HepG2 (cell line): ENCODE measurements around the gene CAPG. TPM values are rescaled to one million over a fixed set of nuclear protein-coding genes. Genes with fewer than 3 reads are reported as not detected.

Experiments
- ARID4A ChIP-seq: sonication (generic); formaldehyde crosslinking; IDR thresholded peaks from 2 replicates; pipeline ENCODE4 v1.5.0; 2020; ENCODE audit warnings: mild to moderate bottlenecking, missing genetic modification reagents, borderline replicate concordance
- ATF7 ChIP-seq, 2 experiments: fragments of 450-650 bp in 1 of 2; sonication (generic) in 1 of 2; formaldehyde crosslinking in 1 of 2; IDR thresholded peaks; 2 replicates each; pipeline versions ENCODE4 v1.4.0 to v1.6.1; 2016 to 2020; ENCODE audit warnings: antibody characterized with exemption in 1 of 2, mild to moderate bottlenecking in 1 of 2, missing genetic modification reagents in 1 of 2
- BORCS8-MEF2B ChIP-seq: sonication (generic); formaldehyde crosslinking; IDR thresholded peaks from 2 replicates; pipeline ENCODE4 v1.8.0; 2022; ENCODE audit warnings: mild to moderate bottlenecking, missing genetic modification reagents
- E2F2 ChIP-seq: sonication (generic); formaldehyde crosslinking; IDR thresholded peaks from 2 replicates; pipeline ENCODE4 v1.4.0; 2020; ENCODE audit warnings: missing genetic modification reagents, borderline replicate concordance
- FOSL1 ChIP-seq: sonication (generic); formaldehyde crosslinking; IDR thresholded peaks from 2 replicates; pipeline ENCODE4 v1.9.0; 2021; ENCODE audit warnings: missing genetic modification reagents, borderline replicate concordance
- FOXA1 ChIP-seq, 2 experiments: fragments of 450-650 bp in 1 of 2; sonication (generic) in 1 of 2; formaldehyde crosslinking in 1 of 2; IDR thresholded peaks; 2 replicates each; pipeline versions ENCODE4 v1.4.0 to v1.6.1; 2016 to 2020; ENCODE audit warnings: missing genetic modification reagents in 1 of 2
- GTF2F1 ChIP-seq: fragments of 150-350 bp; IDR thresholded peaks from 2 replicates; pipeline ENCODE4 v1.6.1; 2014; ENCODE audit warnings: low read length
- HDAC2 ChIP-seq: sonication (generic); formaldehyde crosslinking; IDR thresholded peaks from 2 replicates; pipeline ENCODE4 v1.4.0; 2020; ENCODE audit warnings: missing genetic modification reagents
- HDAC6 ChIP-seq: fragments of 200-600 bp; sonication (generic); IDR thresholded peaks from 2 replicates; pipeline ENCODE4 v1.7.0; 2017; ENCODE audit warnings: mild to moderate bottlenecking, antibody characterized with exemption, low read length, low read depth
- HMG20A ChIP-seq: IDR thresholded peaks from 2 replicates; pipeline ENCODE4 v1.6.1; 2016; ENCODE audit warnings: borderline replicate concordance
- HMG20B ChIP-seq: conservative IDR thresholded peaks from 2 replicates; pipeline ENCODE4 v1.6.1; 2016; ENCODE audit warnings: missing genetic modification reagents, missing compliant biosample characterization
- MIER2 ChIP-seq: IDR thresholded peaks from 2 replicates; pipeline ENCODE4 v1.6.1; 2016; ENCODE audit warnings: missing biosample characterization, missing genetic modification reagents
- NR0B2 ChIP-seq: sonication (generic); formaldehyde crosslinking; IDR thresholded peaks from 2 replicates; pipeline ENCODE4 v1.4.0; 2020; ENCODE audit warnings: mild to moderate bottlenecking, missing genetic modification reagents
- POGK ChIP-seq: sonication (generic); formaldehyde crosslinking; conservative IDR thresholded peaks from 2 replicates; pipeline ENCODE4 v1.8.0; 2022; ENCODE audit warnings: mild to moderate bottlenecking, moderate library complexity, missing genetic modification reagents
- RFX3 ChIP-seq: IDR thresholded peaks from 2 replicates; pipeline ENCODE4 v1.6.1; 2016; ENCODE audit warnings: missing biosample characterization, missing genetic modification reagents
- RNF219 ChIP-seq: sonication (generic); formaldehyde crosslinking; IDR thresholded peaks from 2 replicates; pipeline ENCODE4 v1.5.0; 2020; ENCODE audit warnings: mild to moderate bottlenecking, missing genetic modification reagents
- TEAD2 ChIP-seq: sonication (generic); formaldehyde crosslinking; IDR thresholded peaks from 2 replicates; pipeline ENCODE4 v1.9.0; 2021; ENCODE audit warnings: missing genetic modification reagents
- TMF1 ChIP-seq: sonication (generic); formaldehyde crosslinking; IDR thresholded peaks from 2 replicates; pipeline ENCODE4 v1.8.1; 2022; ENCODE audit warnings: low read depth, missing genetic modification reagents
- ZNF224 ChIP-seq: sonication (generic); formaldehyde crosslinking; IDR thresholded peaks from 2 replicates; pipeline ENCODE4 v1.5.0; 2020; ENCODE audit warnings: mild to moderate bottlenecking, missing genetic modification reagents
- polyA plus RNA-seq, 8 experiments: library from polyadenylated mRNA; depleted of rRNA in 3 of 8; stranded (reverse) in 7 of 8; unstranded in 1 of 8; fragments of >200 nt; fragmentation: Illumina TruSeq in 4 of 8; extraction: Trizol in 4 of 8; gene quantifications; 2 replicates each; pipeline versions ENCODE4 v1.2.1 to v1.2.3, GENCODE V29; 2011 to 2016; ENCODE audit warnings: low read depth in 4 of 8, missing spikeins in 1 of 8, mixed read lengths in 1 of 8; ENCODE audit not compliant: insufficient read depth in 1 of 8
- total RNA-seq, 5 experiments: library from RNA; depleted of rRNA; stranded (reverse); fragments of >200 nt; fragmentation: Illumina TruSeq; extraction: Trizol; gene quantifications; 2 replicates each; pipeline ENCODE4 v1.2.3, GENCODE V29; 2016; ENCODE audit warnings: low read depth in 1 of 5

Gene CAPG
- total and polyA plus RNA-seq, 2 of the 13 experiments (the other 11 are each of a cell fraction or from before 2014, with no cell fraction given): 12.7 to 18.2 TPM

GRCh38 chr2:85420536-85421259 is 10.5 kb upstream of the CAPG start (continued):
- TF ChIP-seq NR0B2 (CRISPR knock-in tag) (peak; percentile 43; the same call in 1 of the 2 replicates), GTF2F1 (no peak), MIER2 (CRISPR knock-in tag) (peak; percentile 57; the same call in 1 of the 2 replicates), RFX3 (CRISPR knock-in tag) (no peak), ZNF224 (CRISPR knock-in tag) (peak; percentile 75; the same call in 1 of the 2 replicates), POGK (CRISPR knock-in tag) (peak; percentile 76), HDAC6 (no peak), E2F2 (CRISPR knock-in tag) (no peak), HDAC2 (CRISPR knock-in tag) (peak; percentile 78), HMG20A (CRISPR knock-in tag) (peak; percentile 33; the same call in 1 of the 2 replicates), FOXA1 (IDR thresholded peaks at IDR 0.05) (no peak), FOXA1 (CRISPR knock-in tag; IDR thresholded peaks at IDR 0.05) (peak; percentile 85), TEAD2 (no peak; the same call in 1 of the 2 replicates), ARID4A (no peak), TMF1 (CRISPR knock-in tag) (no peak), HMG20B (CRISPR knock-in tag) (peak; percentile 72; the same call in 1 of the 2 replicates), BORCS8-MEF2B (CRISPR knock-in tag) (0 out of 2 replicates have a peak, but pooled peaks have one; percentile 7), ATF7 (IDR thresholded peaks at IDR 0.05) (no peak), ATF7 (CRISPR knock-in tag; IDR thresholded peaks at IDR 0.05) (no peak; the same call in 1 of the 2 replicates), FOSL1 (CRISPR knock-in tag) (no peak), RNF219 (CRISPR knock-in tag) (peak; percentile 30; the same call in 1 of the 2 replicates)
